ENCODE measurements around the gene KRTAP29-1.

KRTAP29-1 gene

DNA sequence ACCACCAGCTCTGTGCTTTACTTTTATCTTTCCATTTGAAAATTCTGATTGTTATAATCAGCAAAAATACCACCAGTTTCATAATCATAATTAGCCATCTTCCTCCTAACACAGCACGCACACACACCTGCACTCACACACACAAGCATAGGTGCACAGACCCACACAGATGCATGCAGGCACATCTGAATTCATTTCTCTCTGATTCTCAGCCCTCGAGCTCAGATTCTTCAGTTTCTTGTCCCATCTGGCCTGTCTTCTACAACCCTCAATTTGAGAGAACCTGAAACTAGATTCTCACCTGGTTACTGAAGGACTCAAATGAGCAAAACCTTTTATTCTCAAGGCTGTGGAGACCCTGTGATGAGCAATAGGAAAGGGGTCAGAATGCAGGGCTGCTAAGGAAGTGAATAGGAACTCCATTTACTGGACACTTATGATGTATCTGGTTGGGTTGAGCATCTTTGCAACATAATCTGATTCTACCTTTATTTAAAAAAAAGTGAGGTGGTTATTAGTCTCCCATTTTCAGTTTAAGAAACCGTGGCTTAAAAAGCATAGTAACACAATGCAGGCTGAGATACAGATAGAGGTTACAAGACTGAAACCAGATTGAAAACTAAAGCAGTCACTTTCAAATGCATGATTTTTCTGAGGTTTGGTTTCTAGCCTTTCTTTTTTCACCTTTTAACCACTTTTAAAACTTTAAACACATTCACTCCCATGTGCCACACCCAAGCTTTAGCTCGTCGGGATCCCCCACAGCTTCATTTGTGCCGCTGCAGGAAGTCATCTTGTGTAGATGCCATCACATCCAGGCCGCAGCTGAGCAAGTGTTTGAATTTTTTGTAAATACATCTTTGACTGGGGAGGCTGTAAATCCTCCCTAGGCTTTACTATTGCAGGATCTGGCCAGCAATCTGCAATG lies 38.5 kb upstream of the KRTAP29-1 start:
- no peaks in the 10 kb centered on the region for H3K36me3 ChIP-seq (ENCODE audit: insufficient read depth, low read length)
- DNase-seq (no peak), ATAC-seq (ENCODE audit: insufficient read depth, low read depth) (no peak)
- H3K27me3 ChIP-seq (ENCODE audit: insufficient read depth, low read length, poor library complexity), result peaks cover 3% of the 10 kb centered on the region
- H4K20me1 ChIP-seq (ENCODE audit: insufficient read depth, low read length), result no peaks in the 10 kb centered on the region
- H3K9ac ChIP-seq (ENCODE audit: low read depth, low read length), result no peak overlapping the region
- no peak overlapping the region for H2AFZ ChIP-seq (ENCODE audit: low read depth, low read length)
- TF ChIP-seq, protein P1, sequence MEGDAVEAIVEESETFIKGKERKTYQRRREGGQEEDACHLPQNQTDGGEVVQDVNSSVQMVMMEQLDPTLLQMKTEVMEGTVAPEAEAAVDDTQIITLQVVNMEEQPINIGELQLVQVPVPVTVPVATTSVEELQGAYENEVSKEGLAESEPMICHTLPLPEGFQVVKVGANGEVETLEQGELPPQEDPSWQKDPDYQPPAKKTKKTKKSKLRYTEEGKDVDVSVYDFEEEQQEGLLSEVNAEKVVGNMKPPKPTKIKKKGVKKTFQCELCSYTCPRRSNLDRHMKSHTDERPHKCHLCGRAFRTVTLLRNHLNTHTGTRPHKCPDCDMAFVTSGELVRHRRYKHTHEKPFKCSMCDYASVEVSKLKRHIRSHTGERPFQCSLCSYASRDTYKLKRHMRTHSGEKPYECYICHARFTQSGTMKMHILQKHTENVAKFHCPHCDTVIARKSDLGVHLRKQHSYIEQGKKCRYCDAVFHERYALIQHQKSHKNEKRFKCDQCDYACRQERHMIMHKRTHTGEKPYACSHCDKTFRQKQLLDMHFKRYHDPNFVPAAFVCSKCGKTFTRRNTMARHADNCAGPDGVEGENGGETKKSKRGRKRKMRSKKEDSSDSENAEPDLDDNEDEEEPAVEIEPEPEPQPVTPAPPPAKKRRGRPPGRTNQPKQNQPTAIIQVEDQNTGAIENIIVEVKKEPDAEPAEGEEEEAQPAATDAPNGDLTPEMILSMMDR (IDR thresholded peaks at IDR 0.05; ENCODE audit: borderline replicate concordance, extremely low read depth, low read length, poor library complexity, severe bottlenecking), result no peak
- no peak for TF ChIP-seq EZH2 (IDR thresholded peaks at IDR 0.05; ENCODE audit: borderline replicate concordance, low read depth, low read length, severe bottlenecking)
- no peak overlapping the region for H3K4me3 ChIP-seq (ENCODE audit: low read depth in 1 of 2, low read length in 2 of 2)
- H3K9me3 ChIP-seq (ENCODE audit: insufficient read depth, low read length, severe bottlenecking), result no peaks in the 10 kb centered on the region
- H3K27ac ChIP-seq (ENCODE audit: low read length), result no peak overlapping the region
- no peak overlapping the region for H3K4me2 ChIP-seq (ENCODE audit: insufficient read depth, low read length)
- no peaks in the 10 kb centered on the region for H3K79me2 ChIP-seq (ENCODE audit: insufficient read depth, low read length)
- H3K4me1 ChIP-seq (ENCODE audit: insufficient read depth, low read length), result no peaks in the 10 kb centered on the region

DNA sequence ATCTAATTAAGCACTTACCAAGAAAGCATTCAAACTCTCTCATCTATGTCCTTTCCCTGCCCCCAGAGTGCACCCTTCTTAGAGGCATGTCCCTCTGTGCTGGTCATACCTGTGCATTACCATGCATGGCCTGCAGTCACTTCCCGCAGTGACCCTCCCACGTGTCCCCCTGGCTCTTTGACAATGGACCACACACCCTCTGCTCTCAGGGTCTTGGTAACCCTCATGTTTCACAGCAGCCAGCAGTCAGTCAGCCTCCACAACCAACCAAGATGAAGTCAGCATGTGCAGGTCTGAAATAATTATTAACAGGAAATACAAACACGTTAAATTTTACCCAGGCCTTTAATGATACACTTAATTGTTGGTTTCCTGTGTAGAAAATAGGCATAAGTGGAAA lies 37.8 kb upstream of the KRTAP29-1 start:
- Histone ChIP-seq H3K4me1 (ENCODE audit: insufficient read depth, low read length) (no peaks in the 10 kb centered on the region), H3K9me3 (ENCODE audit: insufficient read depth, low read length, severe bottlenecking) (no peaks in the 10 kb centered on the region), H3K27me3 (ENCODE audit: insufficient read depth, low read length, poor library complexity) (peaks cover 3% of the 10 kb centered on the region), H3K9ac (ENCODE audit: low read depth, low read length) (no peak overlapping the region), H3K79me2 (ENCODE audit: insufficient read depth, low read length) (no peaks in the 10 kb centered on the region), H3K4me3 (ENCODE audit: low read depth in 1 of 2, low read length in 2 of 2) (no peak overlapping the region), H3K36me3 (ENCODE audit: insufficient read depth, low read length) (no peaks in the 10 kb centered on the region), H2AFZ (ENCODE audit: low read depth, low read length) (no peak overlapping the region), H4K20me1 (ENCODE audit: insufficient read depth, low read length) (no peaks in the 10 kb centered on the region), H3K4me2 (ENCODE audit: insufficient read depth, low read length) (no peak overlapping the region), H3K27ac (ENCODE audit: low read length) (no peak overlapping the region)
- no peak for TF ChIP-seq EZH2 (IDR thresholded peaks at IDR 0.05; ENCODE audit: borderline replicate concordance, low read depth, low read length, severe bottlenecking)
- TF ChIP-seq, protein P1 (IDR thresholded peaks at IDR 0.05; ENCODE audit: borderline replicate concordance, extremely low read depth, low read length, poor library complexity, severe bottlenecking), result no peak
- DNase-seq, result no peak
- ATAC-seq (ENCODE audit: insufficient read depth, low read depth), result no peak

DNA sequence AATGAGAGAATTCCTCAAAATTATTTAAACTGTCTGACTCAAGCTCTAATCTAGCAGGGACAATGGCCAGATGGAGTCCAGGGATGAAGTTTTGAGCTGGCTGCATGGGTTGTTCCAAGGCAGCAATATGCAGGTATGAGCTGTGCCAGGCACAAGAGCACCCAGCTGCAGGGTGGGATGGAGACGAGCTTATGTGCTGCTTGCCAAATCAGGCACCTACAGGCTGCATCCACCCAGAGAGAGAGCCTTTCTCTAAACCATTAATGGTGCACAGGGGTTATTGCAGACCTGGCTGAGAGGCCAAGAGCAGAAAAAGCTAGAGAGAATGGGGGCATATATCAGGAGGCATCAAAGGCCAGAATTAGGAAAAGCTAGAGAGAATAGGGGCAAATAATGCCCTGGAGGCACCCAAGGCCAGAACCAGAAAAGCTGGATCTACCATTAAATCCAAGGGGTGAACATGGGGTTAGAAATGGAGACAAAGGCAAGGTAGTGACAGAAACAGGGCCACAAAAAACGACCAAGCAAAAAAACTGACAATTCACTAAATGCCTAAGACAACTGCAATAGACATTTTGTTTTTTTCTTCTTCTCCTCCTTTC lies 37.0 kb upstream of the KRTAP29-1 start:
- H3K4me3 ChIP-seq (ENCODE audit: low read depth in 1 of 2, low read length in 2 of 2), result no peak overlapping the region
- no peaks in the 10 kb centered on the region for H3K36me3 ChIP-seq (ENCODE audit: insufficient read depth, low read length)
- DNase-seq, result no peak
- H3K27ac ChIP-seq (ENCODE audit: low read length), result no peak overlapping the region
- no peak overlapping the region for H2AFZ ChIP-seq (ENCODE audit: low read depth, low read length)
- no peaks in the 10 kb centered on the region for H3K9me3 ChIP-seq (ENCODE audit: insufficient read depth, low read length, severe bottlenecking)
- no peak for TF ChIP-seq EZH2 (IDR thresholded peaks at IDR 0.05; ENCODE audit: borderline replicate concordance, low read depth, low read length, severe bottlenecking)
- TF ChIP-seq, protein P1 (IDR thresholded peaks at IDR 0.05; ENCODE audit: borderline replicate concordance, extremely low read depth, low read length, poor library complexity, severe bottlenecking), result no peak
- H3K4me2 ChIP-seq (ENCODE audit: insufficient read depth, low read length), result no peak overlapping the region
- no peaks in the 10 kb centered on the region for H4K20me1 ChIP-seq (ENCODE audit: insufficient read depth, low read length)
- no peaks in the 10 kb centered on the region for H3K4me1 ChIP-seq (ENCODE audit: insufficient read depth, low read length)
- H3K9ac ChIP-seq (ENCODE audit: low read depth, low read length), result no peak overlapping the region
- no peak for ATAC-seq (ENCODE audit: insufficient read depth, low read depth)
- H3K27me3 ChIP-seq (ENCODE audit: insufficient read depth, low read length, poor library complexity), result peaks cover 3% of the 10 kb centered on the region
- H3K79me2 ChIP-seq (ENCODE audit: insufficient read depth, low read length), result no peaks in the 10 kb centered on the region

Data from DND-41 (cell line).